ENCODE results near the gene MAGEL2. TPM values are rescaled to one million over a fixed set of nuclear protein-coding genes. Genes with fewer than 3 reads are reported as not detected.
A peak's percentile ranks its signal among the peaks of the same experiment; 100 is the strongest.

Gene MAGEL2
- total RNA-seq, 2 donors from 2014 or later: 0.08 to 0.10 TPM

- intact Hi-C loops (cut with DNase I): loop anchor here (5.0 to 10.0 kb wide), 2 partner anchors 225 to 1862 kb away; no protein-coding TSS in a partner anchor
- DNase-seq: peak; percentile 60
- Histone ChIP-seq H3K4me1 (no peaks in the 10 kb centered on the region), H3K36me3 (no peaks in the 10 kb centered on the region), H3K27me3 (no peaks in the 10 kb centered on the region), H3K9ac (ENCODE audit: low read depth in 2 of 2, low read length in 2 of 2) (no peak overlapping the region), H3K9me3 (no peaks in the 10 kb centered on the region), H3K27ac (no peak overlapping the region), H3K4me3 (no peak overlapping the region)
- peak; percentile 76 for TF ChIP-seq CTCF (IDR thresholded peaks at IDR 0.05)
Measured at GRCh38 chr15:23642413-23643044, 5.1 kb downstream of the MAGEL2 start.

- intact Hi-C loops (cut with DNase I): no loop called here
- H3K9ac ChIP-seq (ENCODE audit: low read depth in 2 of 2, low read length in 2 of 2): no peak overlapping the region
- no peaks in the 10 kb centered on the region for H3K9me3 ChIP-seq
- no peaks in the 10 kb centered on the region for H3K36me3 ChIP-seq
- TF ChIP-seq CTCF (IDR thresholded peaks at IDR 0.05): no peak
- H3K27me3 ChIP-seq: no peaks in the 10 kb centered on the region
- no peaks in the 10 kb centered on the region for H3K4me1 ChIP-seq
- no peak for DNase-seq
- no peak overlapping the region for H3K27ac ChIP-seq
- H3K4me3 ChIP-seq: no peak overlapping the region
Measured at GRCh38 chr15:23634181-23634580, 13.5 kb downstream of the MAGEL2 start.

GRCh38 chr15:23629234-23629805 is 18.3 kb downstream of the MAGEL2 start:
- Histone ChIP-seq H3K4me3 (no peak overlapping the region), H3K4me1 (no peaks in the 10 kb centered on the region), H3K9ac (ENCODE audit: low read depth in 2 of 2, low read length in 2 of 2) (no peak overlapping the region), H3K27me3 (no peaks in the 10 kb centered on the region), H3K27ac (no peak overlapping the region), H3K9me3 (no peaks in the 10 kb centered on the region), H3K36me3 (no peaks in the 10 kb centered on the region)
- no peak for DNase-seq
- intact Hi-C loops (cut with DNase I): no loop called here
- TF ChIP-seq CTCF (IDR thresholded peaks at IDR 0.05): peak; percentile 42

- intact Hi-C loops (cut with DNase I): no loop called here
Measured at GRCh38 chr15:23628612-23629233, 18.9 kb downstream of the MAGEL2 start.

GRCh38 chr15:23616536-23616935 is 31.1 kb downstream of the MAGEL2 start:
- no peaks in the 10 kb centered on the region for H3K4me1 ChIP-seq

More at GRCh38 chr15:23628612-23629233, 18.9 kb downstream of the MAGEL2 start:
- H3K4me1 ChIP-seq: no peaks in the 10 kb centered on the region
- no peaks in the 10 kb centered on the region for H3K27me3 ChIP-seq
- H3K4me3 ChIP-seq: no peak overlapping the region
- DNase-seq: no peak
- TF ChIP-seq CTCF (IDR thresholded peaks at IDR 0.05): no peak
- H3K27ac ChIP-seq: no peak overlapping the region
- H3K9me3 ChIP-seq: no peaks in the 10 kb centered on the region
- no peaks in the 10 kb centered on the region for H3K36me3 ChIP-seq
- no peak overlapping the region for H3K9ac ChIP-seq (ENCODE audit: low read depth in 2 of 2, low read length in 2 of 2)

More at GRCh38 chr15:23616536-23616935, 31.1 kb downstream of the MAGEL2 start:
- no peaks in the 10 kb centered on the region for H3K27me3 ChIP-seq
- no peaks in the 10 kb centered on the region for H3K36me3 ChIP-seq
- no peak overlapping the region for H3K9ac ChIP-seq (ENCODE audit: low read depth in 2 of 2, low read length in 2 of 2)
- no peaks in the 10 kb centered on the region for H3K9me3 ChIP-seq
- H3K27ac ChIP-seq: no peak overlapping the region
- no peak for DNase-seq
- TF ChIP-seq CTCF (IDR thresholded peaks at IDR 0.05): no peak
- no peak overlapping the region for H3K4me3 ChIP-seq
- intact Hi-C loops (cut with DNase I): no loop called here

All from colonic mucosa (tissue), 4 donors.